Stimulated activated CD4-positive, alpha-beta T cell treated with anti-CD3 and anti-CD28 coated beads, Interleukin-2, amount 100 ng/mL, for 4 hours (primary cell): ENCODE results near the gene CANT1.

Experiments used
- DNase-seq: peaks from one replicate; pipeline ENCODE4 v3.0.0-alpha.2; 2020; ENCODE audit warnings: low read depth

CANT1 gene

DNA sequence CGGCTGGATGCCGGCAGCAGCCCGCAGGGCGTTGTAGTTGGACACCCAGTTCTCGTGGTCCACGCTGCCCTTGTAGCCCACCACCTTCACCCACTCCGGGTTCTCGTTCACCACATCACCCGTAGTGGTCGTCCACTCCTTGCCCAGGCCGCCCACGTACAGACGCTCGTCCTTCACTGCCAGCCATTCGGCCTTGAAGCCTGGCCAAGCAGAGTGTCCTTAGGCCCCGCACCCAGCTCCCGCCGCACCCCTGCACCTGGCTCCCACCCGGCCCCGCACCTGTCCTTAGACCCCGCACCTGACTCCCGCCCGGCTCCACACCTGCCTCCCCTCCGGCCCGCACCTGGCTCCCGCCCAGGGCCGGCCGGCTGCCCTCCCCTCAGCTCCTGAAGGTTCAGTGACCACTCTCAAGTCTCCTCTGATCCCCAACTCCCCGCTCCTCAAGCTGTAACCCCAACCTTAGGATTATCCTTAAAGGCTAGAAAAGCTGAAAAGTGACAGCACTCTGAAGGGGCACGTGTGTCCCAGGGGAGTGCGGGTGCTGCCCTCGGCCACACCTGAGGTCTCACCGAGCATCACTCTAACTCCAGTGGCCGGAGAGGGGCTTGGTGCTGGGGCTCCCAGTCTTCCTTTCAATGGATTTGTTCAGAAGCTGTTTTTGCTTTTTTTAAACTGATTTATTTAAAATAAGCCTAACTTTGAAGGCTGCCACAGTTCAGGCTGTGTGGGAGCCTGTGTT, 14.4 kb downstream of the CANT1 start:
- no peak for DNase-seq

DNA sequence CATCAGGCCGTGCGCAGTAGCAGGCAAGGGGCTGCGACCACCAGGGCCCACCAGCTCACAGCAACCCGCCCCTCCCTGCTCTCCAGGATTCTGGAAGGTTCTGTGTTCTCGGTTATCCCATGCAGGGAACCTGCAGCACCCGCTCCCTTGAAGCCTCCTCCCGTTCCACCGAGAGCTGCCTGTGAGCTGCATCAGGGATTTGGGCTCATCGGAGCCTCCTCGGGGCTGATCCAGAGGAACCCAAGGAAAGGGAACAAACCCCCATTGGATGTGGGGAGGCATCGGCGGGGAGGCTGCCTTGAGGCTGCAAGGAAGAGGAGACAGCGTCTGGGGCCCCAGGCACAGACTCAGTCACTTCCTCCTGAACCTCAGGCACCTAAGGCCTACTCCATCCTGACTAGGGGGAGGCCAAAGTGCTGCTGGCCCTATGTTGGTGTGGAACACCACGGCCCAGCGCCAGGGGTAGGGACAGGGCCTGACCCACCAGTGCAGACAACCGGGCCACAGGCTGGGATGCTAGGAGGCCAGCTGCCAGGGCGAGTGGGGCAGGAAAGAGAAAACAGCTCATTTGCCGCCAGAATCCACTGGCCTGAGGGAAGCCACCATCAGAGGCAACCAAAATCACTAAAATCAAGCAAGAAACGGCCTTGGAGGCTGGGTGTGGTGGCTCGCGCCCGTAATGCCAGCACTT, 15.4 kb downstream of the CANT1 start:
- DNase-seq: no peak

DNA sequence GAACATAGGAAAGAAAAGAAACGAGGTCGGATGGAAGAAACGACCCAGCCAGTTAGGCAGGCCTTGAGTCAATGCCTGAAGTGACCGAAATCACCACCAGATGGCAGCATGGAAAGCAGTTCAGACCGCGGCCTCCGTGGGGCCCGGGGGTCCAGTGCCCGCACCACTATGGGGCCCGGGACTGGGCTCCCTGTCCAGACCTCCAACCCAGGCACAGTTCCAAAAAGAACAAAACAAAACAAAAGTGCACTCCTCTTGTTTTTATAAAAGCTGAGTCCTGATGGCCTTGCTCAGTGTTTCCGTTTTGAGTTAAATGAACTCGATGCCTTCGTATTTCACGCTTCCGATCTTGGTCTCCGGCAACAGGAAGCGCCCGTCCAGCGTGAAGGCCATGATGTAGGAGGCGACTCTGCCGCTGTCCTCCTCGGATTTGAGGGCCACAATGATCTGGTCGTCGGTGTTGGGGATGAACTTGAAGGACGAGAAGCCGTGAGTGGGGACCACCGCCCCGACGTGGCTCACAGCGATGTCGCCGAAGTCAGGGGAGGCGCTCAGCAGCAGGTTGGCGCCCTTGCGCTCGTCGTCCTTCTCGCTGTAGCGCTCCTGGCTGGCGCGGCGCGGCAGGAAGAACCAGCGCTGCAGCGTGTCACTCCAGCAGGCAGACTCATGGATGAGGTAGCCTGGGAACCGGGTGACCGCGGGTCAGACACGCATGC, 16.2 kb downstream of the CANT1 start:
- peak; percentile 37 for DNase-seq

DNA sequence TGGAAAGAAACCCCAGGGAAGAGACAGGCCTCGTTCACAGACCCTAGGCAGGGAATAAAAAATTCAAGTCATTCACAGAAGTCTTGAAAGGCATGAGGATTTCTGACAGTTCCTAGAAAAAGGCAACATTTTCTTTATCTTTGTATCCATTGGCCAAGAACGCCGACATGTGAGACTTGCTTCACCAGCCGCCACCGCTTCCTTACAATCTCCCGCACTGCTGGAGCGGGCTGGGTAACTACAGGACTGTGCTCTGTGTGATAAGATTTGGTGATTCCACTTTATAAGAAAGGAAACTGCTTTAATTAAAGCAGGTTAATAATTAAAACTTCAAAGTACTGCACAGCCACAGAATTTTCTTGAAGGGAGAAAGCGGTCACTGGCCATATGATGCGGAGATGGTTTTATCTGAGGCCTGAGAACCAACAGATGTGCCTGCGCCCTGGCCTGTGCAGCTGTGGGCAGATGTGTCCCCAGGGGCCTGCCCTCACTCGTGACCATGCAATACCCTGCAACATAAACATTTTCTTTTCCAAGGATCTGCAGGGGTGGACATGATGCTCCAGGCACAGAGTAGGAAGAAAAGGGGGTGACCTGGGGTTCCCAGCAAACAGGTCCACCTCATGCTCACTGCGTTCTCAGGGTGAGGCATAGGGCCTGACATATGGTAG, 16.9 kb downstream of the CANT1 start:
- no peak for DNase-seq

DNA sequence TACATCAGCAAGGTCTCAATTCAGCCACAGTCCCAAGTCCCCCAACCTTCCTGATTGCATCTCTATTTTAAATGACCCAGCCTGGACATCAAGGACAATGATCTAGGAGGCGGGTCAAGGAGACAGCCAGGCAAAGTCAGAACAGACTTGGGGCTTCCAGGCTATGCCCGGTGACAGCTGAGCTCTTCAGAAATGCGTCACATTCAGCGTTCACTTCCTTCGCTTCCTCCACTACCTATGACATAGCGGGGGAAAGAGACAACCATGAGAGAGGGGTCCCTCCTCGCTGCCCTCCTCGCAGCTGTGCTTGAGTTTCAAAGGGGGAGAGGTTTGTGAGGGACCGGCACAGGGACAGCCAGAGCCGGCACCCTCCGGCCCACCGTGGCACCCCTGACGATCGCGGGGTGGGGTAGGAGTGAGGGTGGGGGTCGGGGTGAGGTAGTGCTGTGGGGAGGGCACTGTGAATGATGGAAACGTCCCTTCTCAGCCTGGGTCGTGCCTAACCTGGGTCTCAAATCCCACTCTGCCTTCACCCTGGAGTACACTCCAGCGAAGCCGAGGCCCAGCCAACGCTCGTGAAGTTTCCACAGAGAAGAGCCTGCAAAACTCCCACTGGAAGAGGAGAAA, 17.5 kb downstream of the CANT1 start:
- no peak for DNase-seq

DNA sequence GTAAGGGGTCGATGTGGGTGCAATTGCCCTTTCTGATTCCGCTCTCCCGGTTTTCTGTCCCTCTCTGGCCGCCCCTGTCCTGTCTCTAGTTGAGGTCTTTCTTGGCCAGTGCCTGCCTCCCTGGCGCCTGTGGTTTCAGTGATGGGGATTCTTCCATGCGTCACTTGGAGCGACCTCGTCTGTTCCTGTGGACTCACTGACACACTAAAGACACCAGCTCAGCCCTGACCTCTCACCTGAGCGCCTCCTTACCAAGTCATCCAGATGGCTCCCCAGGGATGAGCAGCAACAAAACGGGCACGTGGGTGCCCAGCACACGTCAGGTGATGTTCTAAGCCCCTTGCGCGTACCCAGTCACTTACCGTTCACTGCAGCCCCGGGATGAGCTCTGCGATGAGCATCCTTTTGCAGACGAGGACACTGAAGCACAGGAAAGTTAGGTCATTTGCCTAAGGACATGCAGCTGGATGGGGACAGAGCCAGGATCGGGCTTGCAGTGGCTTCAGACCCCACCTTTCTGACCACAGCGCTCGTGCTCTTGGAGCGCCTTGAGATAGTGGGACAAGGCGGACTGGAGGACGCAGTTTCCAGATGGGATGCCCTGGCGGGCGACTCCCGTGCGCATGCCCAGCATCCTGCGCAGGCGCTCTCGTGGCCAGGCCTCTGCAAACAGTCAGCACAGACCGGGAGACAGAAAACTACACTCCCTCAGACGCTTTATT, 18.4 kb downstream of the CANT1 start:
- no peak for DNase-seq

DNA sequence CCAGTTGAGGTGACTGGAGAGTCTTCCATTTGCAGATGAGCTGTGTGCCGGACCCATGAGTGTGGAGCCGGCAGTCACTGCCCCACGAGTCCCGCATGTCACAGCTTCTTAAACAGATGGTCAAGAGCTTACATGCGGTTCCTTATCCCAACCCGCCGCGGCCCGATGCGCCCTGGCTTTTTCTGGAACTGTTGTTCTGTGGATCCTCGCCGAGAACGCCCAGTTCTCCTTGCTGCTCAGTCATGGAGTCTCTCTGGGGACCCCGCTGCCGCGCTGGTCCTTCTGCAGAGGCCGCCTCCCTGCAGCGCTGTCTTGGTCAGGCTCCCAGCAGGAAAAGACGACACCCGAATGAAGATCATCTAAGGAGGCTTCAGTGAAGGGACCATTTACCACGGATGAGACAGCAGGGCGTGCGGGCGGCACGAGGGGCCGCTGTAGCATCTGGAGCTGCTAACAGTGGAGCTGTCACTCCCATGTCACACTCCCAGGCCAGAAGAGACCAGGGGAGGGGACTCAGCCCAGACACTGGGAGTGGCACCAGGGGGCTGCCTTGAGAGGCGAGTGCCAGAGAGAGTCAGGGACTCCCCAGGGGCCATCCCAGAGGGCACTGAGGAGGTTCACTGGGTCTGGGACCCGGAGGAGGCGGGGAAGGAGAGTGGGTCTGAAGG, 19.1 kb downstream of the CANT1 start:
- no peak for DNase-seq

DNA sequence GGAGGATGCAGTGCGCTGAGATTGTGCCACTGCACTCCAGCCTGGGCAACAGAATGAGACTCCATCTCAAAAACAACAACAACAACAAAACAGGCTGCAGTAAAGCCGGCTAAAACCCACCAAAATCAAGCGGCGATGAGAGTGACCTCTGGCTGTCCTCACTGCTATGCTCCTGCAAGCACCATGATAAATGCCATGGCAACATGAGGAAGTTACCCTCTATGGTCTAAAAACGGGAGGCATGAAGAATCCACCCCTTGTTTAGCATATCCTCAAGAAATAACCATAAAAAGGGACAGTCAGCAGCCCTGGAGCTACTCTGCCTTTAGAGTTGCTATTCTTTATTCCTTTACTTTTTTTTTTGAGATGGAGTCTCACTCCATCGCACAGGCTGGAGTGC, 21.4 kb downstream of the CANT1 start:
- DNase-seq: no peak

DNA sequence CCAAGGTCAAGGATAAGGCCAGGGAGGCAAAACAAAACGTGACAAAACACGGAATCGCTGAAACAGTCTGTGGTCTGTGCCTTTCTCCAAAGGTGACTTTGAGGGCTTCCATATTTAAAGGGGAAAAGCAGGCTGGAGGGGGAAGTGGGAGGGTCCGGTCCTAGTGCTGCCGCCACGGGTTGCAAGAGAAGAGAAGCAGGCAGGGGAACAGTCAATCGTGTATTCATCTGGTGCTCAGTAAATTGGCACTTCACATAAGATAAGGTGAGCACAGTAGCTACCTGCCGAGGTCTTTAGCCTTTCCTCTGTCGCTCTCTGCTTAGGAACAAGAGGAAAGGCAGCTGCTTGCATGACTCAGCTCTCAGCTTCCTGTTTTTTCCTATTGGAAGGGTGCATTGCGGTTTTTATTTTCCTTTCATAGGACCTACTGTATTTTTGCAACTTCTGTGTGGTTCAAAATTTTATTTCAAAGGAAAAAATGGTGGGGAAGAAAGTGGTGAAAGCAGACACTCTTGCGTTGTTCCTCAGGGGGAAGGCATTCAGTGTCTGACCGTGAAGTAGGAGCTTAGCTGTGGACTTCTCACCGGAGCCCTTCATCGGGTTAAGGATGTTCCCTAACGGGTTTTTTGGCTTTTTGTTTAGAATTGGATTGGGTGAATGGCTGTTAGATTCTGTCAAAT, 22.8 kb downstream of the CANT1 start:
- DNase-seq: no peak

DNA sequence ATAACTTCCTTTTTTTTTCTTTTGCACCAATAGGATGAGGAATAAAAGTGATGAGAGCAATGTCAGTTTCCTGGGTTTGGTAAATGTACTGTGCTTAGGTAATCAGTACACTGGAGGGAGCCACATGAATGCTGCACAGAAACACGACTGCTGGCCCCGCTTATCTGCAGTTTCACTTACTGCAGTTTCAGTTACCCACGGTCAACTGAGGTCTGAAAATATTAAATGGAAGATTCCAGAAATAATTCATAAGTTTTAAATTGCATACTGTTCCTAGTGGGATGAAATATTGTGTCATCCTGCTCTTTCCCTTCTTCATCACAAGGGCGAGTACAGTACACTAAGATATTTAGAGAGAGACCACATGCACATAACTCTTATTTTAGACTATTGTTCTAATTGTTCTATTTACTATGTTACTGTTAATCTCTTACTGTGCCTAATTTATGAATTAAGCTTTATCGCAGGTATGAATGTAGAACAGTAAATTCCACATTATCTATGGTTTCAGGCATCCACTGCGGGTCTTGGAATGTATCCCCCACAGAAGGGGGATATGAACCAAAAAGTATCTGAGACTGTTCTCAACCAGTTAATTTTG, 23.4 kb downstream of the CANT1 start:
- no peak for DNase-seq

DNA sequence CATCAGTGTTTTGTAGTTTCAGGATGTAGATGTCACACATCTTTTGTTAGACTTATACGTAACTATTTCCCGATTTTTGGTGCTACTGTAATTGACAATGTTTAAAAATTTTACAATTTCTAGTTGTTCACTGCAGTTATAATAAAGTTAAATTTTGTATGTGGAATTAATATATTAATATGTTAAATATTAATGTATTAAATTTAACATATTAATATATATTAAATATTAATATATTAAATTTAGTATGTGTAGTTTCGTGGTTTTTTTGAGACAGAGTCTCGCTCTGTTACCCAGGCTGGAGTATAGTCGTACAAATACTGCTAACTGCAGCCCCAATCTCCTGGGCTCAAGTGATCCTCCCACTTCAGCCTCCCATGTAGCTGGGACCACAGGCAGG, 24.2 kb downstream of the CANT1 start:
- no peak for DNase-seq

DNA sequence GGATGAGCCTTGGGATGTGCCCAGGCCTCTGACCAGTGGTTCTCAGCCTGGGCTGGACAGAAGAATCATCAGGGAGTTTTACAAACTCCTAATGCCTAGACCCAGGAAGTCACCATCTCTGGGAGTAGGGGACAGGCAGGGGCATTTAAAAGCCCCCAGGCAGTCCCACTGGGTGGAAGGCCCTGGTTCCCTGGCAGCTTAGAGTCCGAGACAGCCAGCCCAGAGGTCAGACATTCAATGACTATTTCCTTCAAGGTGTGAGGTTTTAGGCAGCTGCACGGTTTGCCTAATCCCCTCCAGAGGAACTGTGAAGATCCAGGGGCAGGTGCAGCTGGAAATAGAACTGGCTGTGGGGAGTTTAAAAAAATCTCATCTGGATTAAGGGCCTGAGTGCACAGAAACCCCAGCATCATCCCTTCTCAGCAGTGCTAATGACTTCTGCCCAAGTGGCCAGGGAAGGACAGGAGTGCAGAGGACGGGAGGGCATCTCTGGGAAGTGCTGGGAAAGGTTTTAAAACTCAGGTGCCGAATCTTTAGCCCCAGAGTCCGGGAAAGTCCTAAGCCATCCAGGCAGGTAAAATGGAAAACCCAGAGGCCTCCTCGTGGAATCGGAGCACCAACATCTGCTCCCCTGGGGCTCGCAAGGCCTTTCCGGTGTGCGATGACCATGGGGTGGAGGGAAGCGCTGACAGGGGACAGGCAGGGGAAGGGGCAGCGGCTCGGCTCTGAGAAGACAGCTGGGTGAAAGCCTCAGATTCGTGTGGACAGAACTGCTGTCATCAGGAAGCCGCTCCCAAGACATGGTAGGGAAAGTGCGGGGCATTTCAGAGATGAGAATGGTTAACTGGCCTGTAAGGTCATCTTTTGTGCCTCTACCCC, 28.3 kb downstream of the CANT1 start:
- no peak for DNase-seq

DNA sequence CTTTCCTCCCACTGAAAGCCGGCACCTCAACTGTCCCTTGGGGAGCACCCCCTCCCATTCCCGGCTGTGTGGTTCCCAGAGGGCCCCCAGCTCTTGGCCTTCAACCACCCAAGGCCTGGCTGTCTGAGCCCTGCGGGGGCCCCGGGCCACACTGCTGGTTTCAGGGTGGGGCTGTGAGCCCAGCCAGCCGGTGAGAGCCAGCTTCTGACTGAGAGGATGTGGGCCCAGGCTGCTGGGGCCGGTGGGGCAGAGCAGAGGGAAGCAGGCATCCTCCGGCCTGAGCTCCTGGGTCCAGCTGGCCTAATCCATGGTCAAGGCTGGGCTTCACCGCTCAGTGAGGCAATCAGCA, 29.0 kb downstream of the CANT1 start:
- DNase-seq: no peak

DNA sequence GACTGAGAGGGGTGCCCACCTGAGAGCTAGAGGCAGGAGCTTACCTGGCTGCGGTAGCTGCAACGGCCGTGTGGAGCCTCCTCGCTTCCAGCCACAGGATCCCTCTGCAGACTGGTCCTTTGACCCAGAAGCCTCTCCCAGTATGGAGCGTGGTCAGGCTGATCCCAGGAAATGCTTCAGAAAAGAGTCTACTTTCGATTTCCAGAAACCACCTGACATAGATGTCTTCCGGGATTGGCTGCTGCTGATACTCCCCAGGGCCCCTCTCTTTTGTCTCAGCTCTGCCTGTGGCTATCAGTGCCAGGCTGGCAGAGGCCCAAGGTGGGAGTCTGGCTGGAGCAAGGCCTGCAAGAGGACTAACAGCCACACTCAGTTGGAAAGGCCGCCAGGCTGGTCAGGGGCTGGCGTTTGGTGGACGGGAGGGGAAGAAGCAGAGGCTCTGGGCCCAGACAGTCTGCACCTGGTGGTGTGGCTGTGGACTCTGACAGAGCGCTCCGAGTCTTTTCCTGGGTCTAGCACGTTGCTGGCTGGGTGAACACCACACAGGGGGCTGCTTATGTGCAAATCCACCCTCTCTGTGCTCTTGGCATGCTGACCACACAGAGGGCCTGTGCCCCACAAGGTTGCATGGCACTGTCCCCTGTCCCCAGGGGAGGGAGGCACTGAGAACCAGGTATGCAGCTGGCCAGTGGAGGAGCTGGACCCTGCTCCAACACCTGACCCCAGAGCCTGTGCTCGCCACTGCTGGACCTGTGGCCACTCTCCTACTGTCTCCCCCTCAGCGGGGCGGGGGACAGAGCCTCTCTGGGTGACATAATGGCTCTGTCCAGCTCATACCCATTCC, 29.6 kb downstream of the CANT1 start, which contains the start of gene LGALS3BP:
LGALS3BP (minus strand) TSS at position 144 of the 844 bp plus-strand sequence. CDS start 2,732 bp downstream, outside the sequence.
- peak; percentile 10 for DNase-seq

DNA sequence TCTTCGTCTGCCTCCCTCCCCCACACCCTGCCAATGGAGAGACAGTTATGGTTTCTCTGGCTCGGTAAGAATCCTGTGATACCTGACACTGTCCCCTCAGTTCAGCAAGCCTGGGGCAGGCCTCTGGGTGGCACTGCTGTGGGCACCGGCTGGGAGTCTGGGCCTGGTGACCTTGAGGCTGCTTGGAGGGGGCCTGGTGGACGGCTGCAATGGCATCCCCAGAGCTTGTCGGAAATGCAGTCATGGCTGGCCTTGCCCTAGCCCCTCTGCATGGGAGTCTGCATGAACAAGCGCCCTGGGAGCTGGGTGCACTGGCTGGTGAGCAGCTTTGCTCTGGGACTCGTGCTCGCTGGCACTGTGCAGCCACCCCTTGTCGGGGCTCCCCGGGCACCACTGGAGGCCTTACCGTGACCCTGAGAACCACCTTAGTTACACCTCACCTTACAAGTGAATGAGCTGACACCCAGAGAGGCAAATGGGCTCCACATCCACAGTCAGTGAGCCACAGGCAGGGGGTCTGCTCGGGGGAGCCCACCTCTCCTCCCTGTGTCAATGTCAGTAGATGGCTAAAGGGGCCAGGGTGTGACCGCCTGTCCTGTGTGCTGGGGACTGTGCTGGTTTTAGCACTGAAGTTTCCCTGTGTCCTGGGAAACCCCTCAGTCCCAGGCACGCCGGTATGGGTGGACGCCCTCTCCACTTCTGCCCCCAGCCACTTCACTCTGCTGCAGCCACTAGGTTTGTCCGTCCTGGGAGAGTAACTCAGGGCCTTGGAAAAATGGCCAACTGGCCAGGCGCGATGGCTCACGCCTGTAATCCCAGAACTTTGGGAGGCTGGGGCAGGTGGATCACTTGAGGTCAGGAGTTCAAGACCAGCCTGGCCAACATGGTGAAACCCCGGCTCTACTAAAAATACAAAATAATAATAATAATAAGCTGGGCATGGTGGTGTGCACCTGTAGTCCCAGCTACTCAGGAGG, 31.3 kb downstream of the CANT1 start:
- DNase-seq: no peak

DNA sequence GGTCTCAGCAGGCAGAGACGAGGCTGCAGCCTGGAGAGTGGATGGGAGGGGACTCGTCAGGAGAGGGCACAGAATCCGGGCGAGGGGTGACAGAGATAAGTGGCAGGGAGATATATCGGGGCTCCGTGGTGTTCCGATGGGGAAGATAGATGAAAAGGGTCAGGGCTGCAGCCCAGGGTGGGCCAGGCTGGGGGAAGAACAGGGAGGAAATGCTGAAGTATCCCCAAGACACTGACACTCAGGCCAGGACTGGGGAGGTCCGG, 32.0 kb downstream of the CANT1 start:
- DNase-seq: no peak
